ENCODE measurements around the gene HCN2. TPM values are rescaled to one million over a fixed set of nuclear protein-coding genes. Genes with fewer than 3 reads are reported as not detected.

HCN2 gene
- total and polyA plus RNA-seq, 2 of the 8 experiments (the other 6 are each of a cell fraction or from before 2014, with no cell fraction given), result 1.0 to 4.0 TPM

DNA sequence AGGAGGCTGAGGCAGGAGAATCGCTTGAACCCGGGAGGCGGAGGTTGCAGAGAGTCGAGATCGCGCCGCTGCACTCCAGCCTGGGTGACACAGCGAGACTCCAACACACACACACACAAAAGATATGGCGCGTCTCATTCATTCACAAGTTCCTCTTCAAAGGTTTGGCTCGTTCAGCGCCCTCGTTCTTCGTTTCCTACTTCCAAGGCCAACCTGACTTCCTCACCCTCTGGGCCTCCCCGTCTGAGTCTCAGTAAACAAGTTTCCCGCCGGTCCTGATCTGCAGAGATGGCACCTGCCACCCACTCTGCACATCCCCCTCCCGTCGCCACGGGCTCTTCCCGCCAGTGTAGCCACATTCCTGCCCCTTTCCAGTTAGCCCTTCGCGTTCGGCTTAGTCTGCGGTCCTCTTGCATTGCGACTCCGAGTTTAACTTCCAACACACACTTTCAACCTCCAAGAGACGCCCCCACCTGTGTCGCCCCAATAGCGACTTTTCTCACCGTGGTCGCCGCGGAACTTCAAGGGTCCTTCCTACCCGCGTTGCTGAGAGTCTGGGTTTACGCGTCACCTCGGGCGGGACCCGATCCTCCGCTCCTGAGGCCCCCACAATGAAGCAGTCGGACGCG lies 18.6 kb upstream of the HCN2 start (continued):
- TF ChIP-seq EZH2 (IDR thresholded peaks at IDR 0.05; ENCODE audit: low read depth, low read length, severe bottlenecking) (peak; percentile 32), PHF8 (conservative IDR thresholded peaks at IDR 0.05; ENCODE audit: low read depth, low read length) (peak; percentile 48; the same call in 1 of the 2 replicates), ASH2L (IDR thresholded peaks at IDR 0.05; ENCODE audit: low read length) (peak; percentile 47), POLR2AphosphoS5 (IDR thresholded peaks at IDR 0.05; ENCODE audit: low read depth, low read length) (peak; percentile 54), SIRT6 (IDR thresholded peaks at IDR 0.05; ENCODE audit: low read length) (no peak), GTF2F1 (IDR thresholded peaks at IDR 0.05; ENCODE audit: borderline replicate concordance, low read depth, low read length) (no peak), GABPA (IDR thresholded peaks at IDR 0.05; ENCODE audit: borderline replicate concordance, insufficient read depth, low read length) (no peak)
- TF ChIP-seq, protein P1, sequence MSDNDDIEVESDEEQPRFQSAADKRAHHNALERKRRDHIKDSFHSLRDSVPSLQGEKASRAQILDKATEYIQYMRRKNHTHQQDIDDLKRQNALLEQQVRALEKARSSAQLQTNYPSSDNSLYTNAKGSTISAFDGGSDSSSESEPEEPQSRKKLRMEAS (IDR thresholded peaks at IDR 0.05), result peak; percentile 61
